Inflammatory macrophage treated with lipopolysaccharide for 4 hours (primary cell): ENCODE results near the gene PPP1R9A.

Experiments
- DNase-seq: peaks from one replicate; pipeline ENCODE4 v3.0.0-alpha.2; 2020

Gene PPP1R9A

GRCh38 chr7:95323410-95324129, 416.2 kb downstream of the PPP1R9A start:
- no peak for DNase-seq

- no peak for DNase-seq
These were observed 417.0 kb downstream of the PPP1R9A start, which contains the start of gene PON1 for GRCh38 chr7:95324431-95324830. Gene PON1 (minus strand): TSS chr7:95324532. CDS start chr7:95324475, 57 bp downstream.

GRCh38 chr7:95327356-95327755, 420.0 kb downstream of the PPP1R9A start:
- no peak for DNase-seq

GRCh38 chr7:95330204-95330960, 423.0 kb downstream of the PPP1R9A start:
- DNase-seq: peak; percentile 19

GRCh38 chr7:95330961-95331337, 423.6 kb downstream of the PPP1R9A start:
- DNase-seq: no peak

GRCh38 chr7:95334447-95334846, 427.1 kb downstream of the PPP1R9A start:
- DNase-seq: no peak

- no peak for DNase-seq
These were observed 427.7 kb downstream of the PPP1R9A start for GRCh38 chr7:95335093-95335492.

- no peak for DNase-seq
These were observed 431.4 kb downstream of the PPP1R9A start for GRCh38 chr7:95338832-95339231.

GRCh38 chr7:95340491-95340890, 433.1 kb downstream of the PPP1R9A start:
- no peak for DNase-seq

- no peak for DNase-seq
These were observed 434.6 kb downstream of the PPP1R9A start for GRCh38 chr7:95342029-95342428.

GRCh38 chr7:95342642-95343307, 435.4 kb downstream of the PPP1R9A start:
- DNase-seq: no peak
